ENCODE results near the gene PRKAR2B.

Gene PRKAR2B

DNA sequence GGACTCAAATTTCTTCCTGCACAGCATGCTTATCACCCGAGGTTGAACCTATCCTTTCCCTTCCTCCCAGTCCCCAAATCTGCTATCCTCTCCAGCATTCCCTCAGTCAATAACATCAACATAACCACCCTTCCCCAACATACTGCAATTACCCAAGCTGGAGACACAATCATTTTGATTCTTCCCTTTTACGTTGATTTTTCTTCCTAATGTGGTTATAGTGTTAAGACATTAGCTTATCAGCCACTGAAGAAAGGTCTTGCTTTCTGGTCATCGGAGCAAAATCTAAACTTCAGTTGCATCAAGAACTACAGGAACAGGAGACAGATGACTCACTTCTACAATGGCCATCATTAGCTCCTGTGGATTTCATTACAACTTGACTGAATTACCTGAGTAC lies 120.8 kb downstream of the PRKAR2B start:
- no peak for DNase-seq

DNA sequence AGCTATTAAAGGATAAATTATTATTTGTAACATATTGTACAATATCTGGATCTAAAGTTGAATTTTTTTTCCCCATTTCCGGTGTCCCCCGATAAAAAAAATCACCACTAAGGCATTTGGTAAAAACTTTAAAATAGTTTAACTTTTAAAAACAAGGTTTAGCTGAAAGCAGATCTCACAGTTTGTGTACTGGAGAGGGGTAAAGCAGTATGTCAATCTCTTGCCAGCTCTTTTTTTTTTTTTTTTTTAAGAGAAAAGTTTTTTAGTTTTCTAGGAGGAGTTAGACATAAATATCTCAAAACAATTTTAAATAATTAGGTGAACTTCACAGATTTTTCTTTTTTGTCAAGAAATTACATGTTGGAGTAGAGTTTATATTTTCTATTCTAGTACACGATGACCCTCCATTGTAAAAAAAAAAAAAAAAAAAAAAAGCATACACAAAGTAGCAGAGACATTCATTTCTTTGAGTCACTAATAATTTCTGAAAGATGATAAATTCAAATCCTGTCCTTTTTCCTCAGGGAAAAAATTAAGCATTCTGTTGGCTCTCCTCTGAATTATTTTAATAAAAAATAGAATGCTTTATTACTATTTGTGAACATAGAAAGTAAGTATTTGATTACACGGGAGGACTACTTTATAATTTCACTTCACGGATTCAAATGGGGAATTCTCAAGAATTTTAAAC lies 122.4 kb downstream of the PRKAR2B start:
- DNase-seq = no peak

DNA sequence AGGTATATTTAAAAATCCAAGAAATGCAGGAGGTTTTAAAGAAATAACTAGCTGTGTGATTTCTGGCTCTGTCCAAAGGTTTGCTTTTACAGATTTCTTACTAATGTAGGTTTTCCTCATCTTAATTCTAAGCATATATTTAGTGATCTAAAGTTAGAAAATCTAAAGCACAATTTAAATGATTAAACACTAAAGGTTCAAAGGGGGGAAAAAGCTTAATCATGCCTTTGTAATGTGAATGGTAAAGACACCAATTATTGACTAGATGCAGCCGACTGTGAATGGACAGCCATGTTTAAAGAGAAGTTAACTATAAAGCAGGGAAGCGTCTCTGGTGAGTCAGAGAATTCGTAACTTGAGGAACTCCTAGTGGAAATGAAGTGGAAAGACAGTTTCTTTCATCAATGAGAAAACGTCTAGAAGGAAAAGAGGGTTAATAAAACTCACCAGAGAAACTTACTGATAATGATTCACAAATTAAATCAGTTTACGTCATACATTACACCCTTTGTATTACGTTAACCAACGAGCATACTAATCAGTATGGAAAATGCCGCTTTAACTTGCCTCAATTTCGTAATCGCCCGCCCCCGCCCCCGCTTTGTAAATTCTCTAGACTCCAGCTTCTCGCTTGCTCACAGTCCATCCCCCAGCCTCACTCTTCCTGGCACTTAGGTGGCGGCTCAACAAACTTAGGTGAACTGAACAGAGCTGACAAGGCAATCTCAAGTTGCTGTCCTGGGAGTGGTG lies 123.2 kb downstream of the PRKAR2B start:
- no peak for DNase-seq

DNA sequence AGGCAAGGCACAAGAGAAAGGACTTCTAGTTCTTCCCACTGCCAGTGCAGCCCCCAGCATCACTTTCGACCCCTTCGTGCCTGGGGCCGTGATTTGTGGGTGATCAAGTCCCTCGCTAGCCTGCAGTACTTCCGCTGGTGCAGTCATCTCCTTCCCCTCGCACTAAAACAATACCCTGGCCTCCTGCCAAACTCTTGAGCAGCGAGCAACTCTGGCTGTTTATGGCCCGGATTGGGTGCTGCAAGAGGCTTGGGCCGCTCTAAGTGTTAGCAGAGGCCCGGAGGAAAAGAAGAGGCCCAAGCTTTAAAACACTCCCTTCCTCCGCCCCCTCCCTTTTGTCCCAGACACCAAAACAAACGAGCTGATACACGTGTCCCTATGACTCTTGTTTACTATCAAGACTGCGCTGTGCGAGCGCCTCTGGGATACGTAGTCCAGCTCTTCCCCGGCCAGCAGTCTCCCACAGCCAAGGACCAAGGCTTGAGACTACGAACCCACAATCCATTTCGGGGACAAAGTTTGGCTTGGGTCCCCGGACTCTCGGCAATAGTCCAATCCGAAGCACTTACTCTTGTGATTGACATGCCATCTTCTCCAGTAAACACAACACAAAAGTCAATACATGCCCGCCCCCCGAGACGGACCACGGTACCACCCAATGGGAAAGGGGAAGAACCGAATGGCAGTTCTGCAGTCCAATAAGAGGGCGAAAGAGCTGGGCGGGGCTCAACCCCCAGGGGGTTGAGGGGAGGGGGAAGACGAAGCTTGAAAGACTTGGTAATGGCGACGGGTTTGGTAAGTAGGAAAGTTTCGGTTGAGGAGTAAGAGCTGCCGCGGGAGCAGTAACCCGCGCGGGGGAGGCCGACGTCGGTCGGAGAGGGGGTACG lies 124.0 kb downstream of the PRKAR2B start, which contains the start of gene HBP1:
HBP1 (plus strand) TSS at position 771 of the 887 bp plus-strand sequence. CDS start 10,891 bp downstream, outside the sequence.
- peak; percentile 98 for DNase-seq

DNA sequence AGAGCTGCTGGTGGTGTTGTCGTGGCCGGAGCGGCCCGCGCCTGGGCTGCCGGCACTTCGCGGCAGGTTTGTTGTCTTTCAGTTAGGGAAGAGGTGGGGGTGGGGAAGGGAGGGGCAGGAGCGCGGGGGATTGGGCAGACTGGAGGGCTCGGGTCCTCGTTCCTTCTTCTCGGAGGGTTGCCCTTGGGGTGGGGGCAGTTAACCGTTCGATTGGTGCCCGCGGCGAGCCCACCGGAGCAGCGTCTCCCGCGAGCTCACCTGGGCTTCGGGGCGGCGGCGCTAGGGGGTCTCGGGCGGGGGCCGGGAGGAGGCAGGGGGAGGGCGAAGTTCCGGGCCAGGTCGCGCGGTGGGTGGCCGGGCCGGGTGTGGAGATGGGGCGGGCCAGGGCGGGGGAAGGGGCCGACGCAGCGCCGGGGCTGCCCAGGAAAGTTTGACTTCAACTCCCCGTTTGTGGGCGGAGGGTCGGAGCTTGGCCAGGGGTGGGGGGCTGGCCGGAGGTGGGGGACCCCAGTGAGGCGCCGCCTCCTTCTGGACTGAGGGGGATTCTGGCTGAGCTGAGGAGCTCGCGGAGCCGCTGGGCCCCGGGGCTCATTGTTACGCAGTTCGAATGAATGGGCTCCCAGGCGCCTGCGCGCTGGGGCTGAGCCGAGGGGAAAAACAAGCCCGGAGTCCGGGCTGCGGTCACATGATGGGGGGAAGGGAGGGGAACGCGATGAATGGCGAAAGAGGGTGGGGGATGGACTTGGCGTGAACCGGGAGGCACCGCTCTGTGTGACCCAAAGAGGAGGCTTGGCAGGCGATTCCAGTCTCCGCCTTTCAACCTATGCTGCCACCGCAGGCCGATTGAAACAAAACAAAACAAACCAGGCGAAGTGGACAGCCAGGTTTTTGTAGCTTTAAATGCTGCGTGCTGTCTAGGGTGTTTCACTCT lies 124.9 kb downstream of the PRKAR2B start:
- DNase-seq = peak; percentile 86

DNA sequence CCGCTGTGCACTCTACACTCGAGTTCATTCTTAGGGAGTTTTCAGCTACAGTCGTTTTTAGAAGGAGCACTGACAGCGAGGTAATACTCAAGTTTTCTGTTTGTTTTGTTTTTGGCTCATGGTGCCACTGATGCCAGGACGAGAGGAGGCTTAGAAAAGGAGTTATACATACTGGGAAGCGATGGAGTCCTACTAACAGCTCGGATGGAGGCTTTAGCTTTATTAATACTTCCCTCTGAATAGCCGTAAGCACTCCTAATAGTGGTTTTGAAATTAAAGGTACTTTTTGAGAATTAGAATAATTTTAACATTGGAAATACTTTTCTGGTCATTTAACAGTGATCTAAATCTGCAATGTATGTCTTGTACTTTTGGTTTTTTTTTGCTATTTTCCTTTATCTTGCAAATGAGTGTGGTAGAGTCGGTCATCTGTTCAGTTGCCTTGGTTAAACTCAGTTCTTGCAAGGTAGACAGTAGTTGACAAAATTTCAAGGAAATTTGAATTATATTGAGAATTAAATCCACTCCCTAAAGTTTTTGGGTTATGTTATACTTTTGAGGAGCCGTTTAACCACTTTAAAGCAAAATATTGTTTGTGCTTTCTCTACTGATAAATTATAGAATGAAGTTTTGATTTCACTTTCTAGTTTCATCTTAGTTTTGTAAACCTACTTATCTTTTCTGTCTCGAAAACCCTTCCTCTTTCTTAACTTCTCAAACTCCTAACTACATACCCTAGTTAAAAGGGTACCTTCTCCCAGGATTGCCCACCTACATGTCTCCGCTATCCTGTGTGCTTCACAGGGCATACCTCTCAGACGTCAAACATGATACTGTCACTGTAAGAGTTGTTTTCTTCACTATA lies 125.8 kb downstream of the PRKAR2B start:
- no peak for DNase-seq

DNA sequence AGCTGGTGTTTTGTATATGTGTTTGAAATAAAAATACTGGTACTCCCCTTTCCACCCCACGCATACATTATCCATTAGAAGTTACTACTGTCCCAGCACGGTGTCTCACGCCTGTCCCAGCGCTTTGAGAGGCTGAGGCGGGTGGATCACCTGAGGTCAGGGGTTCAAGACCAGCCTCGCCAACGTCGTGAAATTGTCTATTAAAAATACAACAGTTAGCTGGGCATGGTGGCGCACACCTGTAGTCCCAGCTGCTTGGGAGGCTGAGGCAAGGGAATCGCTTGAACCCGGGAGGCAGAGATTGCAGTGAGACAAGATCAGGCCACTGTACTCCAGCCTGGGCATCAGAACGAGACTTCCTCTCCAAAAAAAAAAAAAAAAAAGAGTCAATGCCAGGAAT lies 127.0 kb downstream of the PRKAR2B start:
- DNase-seq = no peak

DNA sequence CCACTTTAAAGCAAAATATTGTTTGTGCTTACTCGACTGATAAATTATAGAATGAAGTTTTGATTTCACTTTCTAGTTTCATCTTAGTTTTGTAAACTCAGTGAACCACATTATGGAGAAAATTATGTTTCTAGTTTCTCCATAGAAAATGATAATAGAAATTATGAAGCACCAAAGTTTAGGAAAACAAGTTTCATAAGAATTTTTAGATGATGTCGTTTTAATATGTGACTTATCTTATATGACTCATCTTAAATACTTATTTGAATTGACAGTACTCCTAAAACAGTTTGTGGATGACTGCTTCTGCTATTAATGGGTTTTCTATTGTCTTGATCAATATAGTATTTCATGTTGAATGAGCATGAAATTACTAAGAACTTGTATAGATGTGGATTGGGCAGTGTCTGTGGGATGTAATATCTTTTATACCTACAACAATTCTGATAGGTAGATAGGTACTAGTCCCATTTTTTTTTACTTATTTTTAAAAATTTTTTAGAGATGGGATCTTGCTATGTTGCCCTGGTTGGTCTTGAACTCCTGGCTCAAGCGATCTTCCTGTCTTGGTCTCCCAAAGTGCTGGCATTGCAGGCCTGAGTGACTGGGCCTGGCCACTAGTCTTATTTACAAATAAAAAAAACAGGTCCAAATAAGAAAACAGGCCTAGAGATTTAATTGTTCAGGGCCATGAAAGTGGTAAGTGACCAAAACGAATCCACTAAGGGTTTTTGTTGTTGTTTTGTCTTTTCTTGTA lies 127.9 kb downstream of the PRKAR2B start:
- DNase-seq = no peak

DNA sequence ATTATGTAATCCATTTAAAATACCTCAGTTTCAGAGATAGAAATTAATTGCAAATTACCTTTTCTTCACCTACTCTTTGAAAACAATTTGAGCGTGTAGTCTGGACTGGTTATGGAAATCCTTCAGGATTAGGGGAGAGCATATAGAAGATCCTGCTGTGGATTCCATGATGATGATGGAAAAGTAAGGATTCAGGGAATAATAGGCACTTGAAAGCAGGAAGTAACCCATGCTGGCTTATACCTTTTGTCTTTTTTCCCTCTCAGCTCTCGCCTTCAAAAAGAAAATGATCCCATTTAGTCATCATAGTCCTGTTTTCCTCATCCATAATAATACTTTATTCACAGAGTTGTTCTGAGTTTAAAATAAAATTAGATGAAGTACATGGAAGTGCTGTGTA lies 128.7 kb downstream of the PRKAR2B start:
- no peak for DNase-seq

DNA sequence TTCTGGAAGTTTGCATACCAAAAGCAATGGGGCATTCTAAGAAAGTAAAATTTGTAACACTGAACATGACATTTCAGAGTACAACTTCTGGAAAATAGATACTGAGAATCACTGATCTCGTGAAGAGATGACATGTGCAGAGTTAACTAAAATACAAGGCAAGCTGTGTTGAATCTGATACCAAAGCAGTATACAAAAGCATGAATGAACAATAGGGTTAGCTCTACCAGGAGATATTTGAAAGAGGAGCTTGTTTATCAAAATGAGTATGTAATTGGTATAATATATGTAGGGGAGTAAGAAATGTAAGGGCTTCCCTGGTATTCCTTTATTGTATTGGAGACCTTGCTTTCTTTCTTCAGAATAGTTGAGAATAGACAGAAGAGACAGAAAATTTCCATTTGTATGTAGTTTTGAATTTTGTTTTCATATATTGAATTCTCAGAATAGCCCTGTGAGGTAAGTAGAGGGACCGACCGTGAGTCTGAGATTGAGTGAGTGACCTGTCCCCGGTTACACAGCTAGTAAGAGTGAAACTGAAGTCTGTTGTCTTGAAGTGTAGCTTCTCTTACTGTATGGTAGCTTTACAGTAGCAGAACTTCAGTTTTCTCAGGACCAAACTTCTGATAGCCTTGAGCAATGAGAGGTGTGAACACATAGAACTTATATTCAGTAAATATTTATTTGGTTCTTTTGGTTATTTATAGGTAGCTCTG lies 129.3 kb downstream of the PRKAR2B start:
- no peak for DNase-seq

DNA sequence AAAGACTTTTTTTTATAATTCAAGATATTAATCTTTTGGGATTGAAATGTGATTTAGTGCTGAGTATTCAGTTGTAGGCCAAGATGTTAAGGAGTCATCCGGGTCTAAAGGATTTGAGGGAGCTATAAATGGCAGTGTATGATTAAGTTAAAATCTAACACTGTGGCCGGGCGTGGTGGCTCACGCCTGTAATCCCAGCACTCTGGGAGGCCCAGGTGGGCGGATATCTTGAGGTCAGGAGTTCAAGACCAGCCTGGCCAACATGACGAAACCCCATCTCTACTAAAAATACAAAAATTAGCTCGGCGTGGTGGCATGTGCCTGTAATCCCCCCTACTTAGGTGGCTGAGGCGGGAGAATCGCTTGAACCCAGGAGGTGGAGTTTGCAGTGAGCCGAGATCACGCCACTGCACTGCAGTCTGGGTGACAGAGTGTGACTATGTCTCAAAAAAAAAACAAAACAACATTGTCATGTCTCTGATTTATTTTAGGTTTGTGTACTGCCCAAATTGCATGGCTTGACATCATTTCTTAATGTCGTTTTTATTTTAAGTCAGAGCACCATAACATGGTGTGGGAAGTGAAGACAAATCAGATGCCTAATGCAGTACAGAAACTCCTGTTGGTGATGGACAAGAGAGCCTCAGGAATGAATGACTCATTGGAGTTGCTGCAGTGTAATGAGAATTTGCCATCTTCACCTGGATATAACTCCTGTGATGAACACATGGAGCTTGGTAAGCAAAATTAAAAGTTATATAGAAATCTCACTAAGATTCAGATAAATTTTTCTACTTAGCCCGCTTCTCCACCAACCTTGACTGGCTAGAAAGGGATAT lies 135.0 kb downstream of the PRKAR2B start:
- no peak for DNase-seq

DNA sequence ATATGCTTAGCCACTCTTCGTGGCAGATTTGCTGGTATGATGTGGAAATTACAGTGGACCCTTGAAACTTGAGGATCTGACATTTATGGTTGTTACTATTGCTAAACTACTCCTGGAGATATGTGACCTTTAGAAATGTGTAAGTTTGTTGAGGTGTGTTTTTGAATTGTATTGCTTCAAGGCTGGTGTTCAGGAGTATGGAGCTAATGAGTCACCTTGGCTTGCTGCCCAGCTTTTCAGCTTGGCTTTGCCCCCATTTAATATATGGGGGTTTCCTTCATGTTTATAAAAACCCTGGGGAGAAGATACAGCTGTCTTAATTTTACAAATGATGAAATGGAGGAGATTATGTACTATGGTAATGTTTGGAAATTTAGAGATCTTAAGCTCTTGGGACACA lies 135.9 kb downstream of the PRKAR2B start:
- no peak for DNase-seq

DNA sequence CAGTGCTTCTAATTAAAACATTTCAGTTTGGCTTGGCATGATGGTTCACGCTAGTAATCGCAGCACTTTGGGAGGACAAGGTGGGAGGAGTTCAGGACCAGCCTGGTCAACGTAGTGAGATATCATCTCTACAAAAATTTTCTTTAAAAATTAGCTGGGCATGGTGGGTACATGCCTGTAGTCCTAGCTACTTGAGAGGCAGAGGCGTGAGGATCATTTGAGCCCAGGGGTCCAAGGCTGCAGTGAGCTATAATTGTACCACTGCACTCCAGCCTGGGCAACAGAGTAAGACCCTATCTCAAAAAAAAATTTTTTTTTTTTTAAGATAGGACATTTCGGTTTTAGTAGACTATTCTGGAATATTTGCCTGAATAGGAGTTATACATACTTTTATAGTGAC lies 136.7 kb downstream of the PRKAR2B start:
- no peak for DNase-seq

DNA sequence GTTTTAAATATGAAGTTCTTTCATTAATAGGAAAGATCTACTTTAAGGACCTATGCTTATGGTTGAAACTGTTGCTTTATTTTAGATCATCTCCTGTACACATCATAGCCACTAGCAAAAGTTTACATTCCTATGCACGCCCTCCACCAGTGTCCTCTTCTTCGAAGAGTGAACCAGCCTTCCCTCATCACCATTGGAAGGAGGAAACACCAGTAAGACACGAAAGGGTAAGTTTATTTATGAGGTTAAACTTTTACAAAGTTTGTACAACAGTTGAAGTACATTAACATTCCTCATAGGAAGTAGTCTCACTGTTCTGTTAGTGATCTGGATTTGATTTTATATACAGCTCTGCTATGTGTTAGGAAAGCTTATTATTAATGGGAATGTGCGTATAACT lies 141.2 kb downstream of the PRKAR2B start:
- DNase-seq = no peak

DNA sequence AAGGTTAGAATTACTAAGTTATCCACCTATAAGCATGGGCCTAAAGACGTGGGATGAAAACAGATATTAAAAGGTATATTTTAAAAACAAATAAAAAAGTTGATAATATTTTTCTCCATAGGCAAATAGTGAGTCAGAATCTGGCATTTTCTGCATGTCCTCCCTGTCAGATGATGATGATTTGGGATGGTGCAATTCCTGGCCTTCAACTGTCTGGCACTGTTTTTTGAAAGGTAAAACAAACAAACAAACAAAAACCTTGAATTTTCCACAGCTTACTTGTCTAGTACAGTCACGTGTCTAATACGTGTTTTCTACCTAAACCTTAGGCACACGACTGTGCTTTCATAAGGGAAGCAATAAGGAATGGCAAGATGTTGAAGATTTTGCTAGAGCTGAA lies 141.7 kb downstream of the PRKAR2B start:
- no peak for DNase-seq

DNA sequence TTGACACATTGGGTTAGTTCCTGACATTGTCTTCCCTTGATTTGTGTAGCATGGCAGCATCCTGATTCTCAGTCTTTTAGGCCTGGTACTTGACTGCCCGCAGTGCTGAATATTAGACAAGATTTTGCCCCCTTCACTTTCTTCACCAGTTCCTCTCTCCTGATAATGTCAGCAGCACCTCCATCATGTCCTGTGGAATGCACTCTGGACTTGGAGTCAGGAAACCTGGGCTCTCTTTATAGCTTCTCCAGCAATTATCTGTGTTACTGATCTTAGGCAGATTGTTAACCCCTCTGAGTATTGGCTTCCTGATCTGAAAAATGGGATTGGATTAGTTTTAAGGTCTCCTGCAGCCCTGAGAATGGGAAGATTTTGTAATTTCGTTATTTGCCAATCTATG lies 143.3 kb downstream of the PRKAR2B start:
- DNase-seq = no peak

DNA sequence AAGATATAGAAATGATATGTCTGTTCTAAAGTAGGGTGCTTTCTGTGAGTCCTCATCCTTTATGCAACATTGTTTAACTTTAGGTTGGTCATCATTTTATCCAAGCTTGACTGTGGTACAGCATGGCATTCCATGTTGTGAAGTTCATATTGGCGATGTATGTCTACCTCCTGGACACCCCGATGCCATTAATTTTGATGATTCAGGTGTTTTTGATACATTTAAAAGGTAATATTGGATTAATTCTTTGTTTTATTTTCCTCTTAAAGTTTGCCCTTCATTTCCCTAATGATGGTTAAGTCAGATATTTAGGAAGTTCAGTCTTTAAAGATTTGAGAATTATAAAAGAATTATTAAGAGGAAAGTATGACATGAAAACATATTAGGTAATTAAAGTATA lies 145.6 kb downstream of the PRKAR2B start:
- DNase-seq = no peak

DNA sequence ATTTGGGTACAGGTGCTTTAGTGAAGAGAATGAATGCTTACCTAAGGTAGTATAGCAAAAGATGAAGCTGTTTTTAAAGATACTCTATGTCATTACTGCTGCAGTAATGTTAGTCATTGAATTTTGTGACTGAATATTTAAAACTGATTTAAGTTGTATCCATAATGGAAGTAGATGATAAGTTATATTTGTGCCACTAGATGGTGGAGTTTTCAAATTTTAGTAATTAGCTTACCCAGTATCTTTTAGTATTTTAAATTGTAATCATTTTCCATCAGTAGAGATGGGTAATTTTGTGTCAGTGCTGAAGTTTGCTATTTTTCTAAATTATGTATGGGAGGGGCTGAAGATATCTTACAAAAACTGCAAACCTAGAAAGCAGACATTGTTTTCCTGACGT lies 149.5 kb downstream of the PRKAR2B start:
- no peak for DNase-seq
